ENCODE measurements around the gene PURB. TPM values are rescaled to one million over a fixed set of nuclear protein-coding genes. Genes with fewer than 3 reads are reported as not detected.
"Not testable (repeated sequence)": the region's sequence is repeated elsewhere in the genome, so short reads cannot be mapped to it uniquely, and the experiment has no call there.

Gene PURB
- total and polyA plus RNA-seq, 2 of the 4 experiments (the other 2 are of a cell fraction) = 6.3 to 8.8 TPM

DNA sequence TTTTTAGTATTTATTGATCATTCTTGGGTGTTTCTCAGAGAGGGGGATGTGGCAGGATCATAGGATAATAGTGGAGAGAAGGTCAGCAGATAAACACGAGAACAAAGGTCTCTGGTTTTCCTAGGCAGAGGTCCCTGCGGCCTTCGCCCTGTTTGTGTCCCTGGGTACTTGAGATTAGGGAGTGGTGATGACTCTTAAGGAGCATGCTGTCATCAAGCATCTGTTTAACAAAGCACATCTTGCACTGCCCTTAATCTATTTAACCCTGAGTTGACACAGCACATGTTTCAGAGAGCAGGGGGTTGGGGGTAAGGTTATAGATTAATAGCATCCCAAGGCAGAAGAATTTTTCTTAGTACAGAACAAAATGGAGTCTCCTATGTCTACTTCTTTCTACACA is 15.0 kb downstream of the PURB start:
- H3K23ac ChIP-seq (ENCODE audit: low read depth, low read length); intact Hi-C loops (cut with micrococcal nuclease); H3K9me1 ChIP-seq (ENCODE audit: insufficient read depth, low read length); H3K4me3 ChIP-seq (ENCODE audit: insufficient read depth, low read depth, low read length); H4K5ac ChIP-seq (ENCODE audit: low read depth, low read length); dilution Hi-C loops (cut with HindIII; ENCODE audit: low sequenced_read_pairs, unreplicated experiment); BruUV-seq (replicated peaks); CTCF ChIA-PET; H3K9me3 ChIP-seq (ENCODE audit: control insufficient read depth, insufficient read depth, low read length); H3K56ac ChIP-seq (ENCODE audit: extremely low read depth, insufficient read depth, low read length); H2AFZ ChIP-seq (replicated peaks; ENCODE audit: low read length, poor library complexity); H2AK5ac ChIP-seq (ENCODE audit: low read depth, low read length); H3K18ac ChIP-seq (ENCODE audit: low read depth, low read length); H3K27me3 ChIP-seq (ENCODE audit: control insufficient read depth, insufficient read depth, low read length); H3K9ac ChIP-seq (ENCODE audit: low read depth, low read length); H2BK120ac ChIP-seq (ENCODE audit: low read depth, low read length); H3K4ac ChIP-seq (ENCODE audit: low read depth, low read length); H4K20me1 ChIP-seq (ENCODE audit: insufficient read depth, low read length); H3K36me3 ChIP-seq (ENCODE audit: control insufficient read depth, insufficient read depth, low read length); H3K27ac ChIP-seq (ENCODE audit: insufficient read depth, low read length); H4K91ac ChIP-seq (ENCODE audit: insufficient read depth, low read depth, low read length); H3K14ac ChIP-seq (replicated peaks; ENCODE audit: low read depth, low read length); H3K79me1 ChIP-seq (ENCODE audit: low read depth in 1 of 2, low read length in 2 of 2); in situ Hi-C loops (cut with MboI; ENCODE audit: low sequenced_read_pairs); H2AK9ac ChIP-seq (replicated peaks; ENCODE audit: low read depth, low read length, poor library complexity); H2BK15ac ChIP-seq (ENCODE audit: low read depth, low read length); H4K8ac ChIP-seq (ENCODE audit: low read depth in 2 of 2, low read length in 2 of 2); ATAC-seq (ENCODE audit: low read depth); POLR2A ChIA-PET (ENCODE audit: unreplicated experiment); H2BK5ac ChIP-seq (ENCODE audit: low read depth, low read length, poor library complexity, severe bottlenecking); H2BK20ac ChIP-seq (ENCODE audit: low read depth, low read length); H3K4me1 ChIP-seq (ENCODE audit: control insufficient read depth, insufficient read depth, low read length); DNase-seq; H3K4me2 ChIP-seq (ENCODE audit: low read depth, low read length): not testable (repeated sequence)
- no CpG with 5 or more reads among the region's 3 CpGs for WGBS, 2 experiments (ENCODE audit: extremely low coverage in 2 of 2, insufficient read length in 1 of 2)
